NCI-H2196 (cell line): Measurements from ENCODE around the gene TMEM106C.
A peak's percentile ranks its signal among the peaks of the same experiment; 100 is the strongest.

ENCODE experiments used
- DNase-seq: peaks from one replicate; lab custom pipeline; 2025; ENCODE audit not compliant: unreplicated experiment; lab: John Stamatoyannopoulos, UW

Gene TMEM106C

GRCh38 chr12:47979166-47979565 is 15.8 kb downstream of the TMEM106C start:
- DNase-seq, result no peak

GRCh38 chr12:47979686-47980085 is 16.3 kb downstream of the TMEM106C start:
- no peak for DNase-seq

GRCh38 chr12:47980197-47980596 is 16.8 kb downstream of the TMEM106C start:
- DNase-seq, result no peak

DNA sequence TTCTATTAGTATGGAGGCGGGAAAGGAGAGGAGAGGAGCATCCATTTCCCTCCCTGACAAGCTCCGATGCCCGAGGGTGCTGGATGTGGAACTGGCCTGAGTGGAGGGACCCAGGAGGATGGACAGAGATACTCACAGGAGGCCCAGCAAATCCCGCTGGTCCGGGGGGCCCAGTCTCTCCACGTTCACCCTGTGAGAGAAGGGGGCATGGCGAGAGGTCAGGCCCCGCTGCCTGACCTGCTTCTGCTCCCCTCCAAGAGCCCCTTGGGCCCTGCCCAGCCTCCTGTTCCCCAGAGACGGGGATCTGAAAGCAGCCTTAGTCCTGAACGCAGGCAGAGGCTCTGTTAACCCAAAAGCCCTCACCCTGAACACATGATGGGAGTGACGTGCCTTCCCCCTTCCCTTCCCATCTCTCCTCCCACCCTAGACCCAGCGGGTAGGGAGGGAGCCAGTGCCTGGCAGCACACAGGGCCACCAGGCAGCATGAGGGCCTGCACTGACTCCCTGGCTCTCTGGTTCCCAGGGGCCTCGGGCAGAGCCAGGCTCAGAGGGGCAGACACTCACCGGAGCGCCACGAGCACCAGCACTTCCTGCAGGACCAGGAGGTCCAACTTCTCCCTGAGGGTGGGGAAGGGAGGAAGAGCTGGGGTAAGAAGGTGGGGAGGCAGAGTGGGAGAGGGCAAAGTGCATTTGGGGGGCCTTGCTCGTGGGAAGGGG is 17.5 kb downstream of the TMEM106C start:
- DNase-seq, result no peak

- no peak for DNase-seq
Measured at GRCh38 chr12:47981496-47982260, 18.3 kb downstream of the TMEM106C start.

DNA sequence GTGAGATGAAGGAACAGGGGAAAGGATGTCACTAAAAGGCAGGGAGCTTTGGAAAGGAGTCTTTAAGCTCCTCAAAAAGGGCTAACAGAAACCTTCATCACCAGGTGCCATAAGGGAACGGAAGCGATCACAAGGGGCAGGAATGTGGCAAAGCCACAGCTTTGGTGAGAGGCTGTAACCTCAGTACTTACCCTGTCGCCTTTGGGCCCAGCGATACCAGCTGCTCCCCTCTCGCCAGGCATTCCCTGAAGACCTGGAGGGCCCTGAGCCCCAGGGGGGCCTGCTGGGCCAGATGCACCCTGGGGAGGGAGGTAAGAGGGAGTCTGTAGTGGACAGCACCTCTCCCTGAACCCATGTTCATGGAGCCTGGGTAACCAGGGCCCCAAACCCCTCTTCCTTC is 18.9 kb downstream of the TMEM106C start:
- no peak for DNase-seq

GRCh38 chr12:47982770-47983169 is 19.4 kb downstream of the TMEM106C start:
- DNase-seq, result no peak

DNA sequence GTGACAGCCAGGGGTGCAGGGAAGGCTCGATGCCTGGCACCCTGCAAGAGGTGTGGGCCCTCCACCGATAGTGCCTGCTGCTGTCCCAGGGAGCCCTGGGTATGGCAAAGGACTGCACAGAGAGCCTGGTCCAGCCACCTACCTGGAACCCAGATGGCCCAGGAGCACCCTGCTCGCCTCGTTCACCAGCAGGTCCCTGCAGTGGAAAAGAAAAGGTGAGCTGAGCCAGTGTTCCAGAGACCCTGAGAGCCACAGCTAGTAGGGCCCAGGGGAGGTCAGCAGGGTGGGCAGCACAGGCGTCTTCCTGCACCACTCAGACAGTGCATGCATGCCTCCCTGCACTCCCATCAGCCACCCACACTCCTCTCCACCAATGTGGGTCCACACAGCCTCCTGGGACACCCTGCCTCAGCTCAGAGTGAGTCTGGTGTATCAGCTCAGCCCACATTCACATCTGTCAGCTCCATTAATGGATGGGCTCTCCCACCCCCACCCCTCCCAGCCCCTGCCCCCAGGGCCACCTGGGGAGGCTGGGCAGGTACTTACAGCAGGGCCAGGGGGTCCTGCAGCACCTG is 20.2 kb downstream of the TMEM106C start:
- no peak for DNase-seq

GRCh38 chr12:47984331-47984801 is 21.0 kb downstream of the TMEM106C start:
- DNase-seq, result no peak

- no peak for DNase-seq
Measured at GRCh38 chr12:47985596-47986290, 22.3 kb downstream of the TMEM106C start.

- DNase-seq, result no peak
Measured at GRCh38 chr12:47986291-47986660, 22.9 kb downstream of the TMEM106C start.

DNA sequence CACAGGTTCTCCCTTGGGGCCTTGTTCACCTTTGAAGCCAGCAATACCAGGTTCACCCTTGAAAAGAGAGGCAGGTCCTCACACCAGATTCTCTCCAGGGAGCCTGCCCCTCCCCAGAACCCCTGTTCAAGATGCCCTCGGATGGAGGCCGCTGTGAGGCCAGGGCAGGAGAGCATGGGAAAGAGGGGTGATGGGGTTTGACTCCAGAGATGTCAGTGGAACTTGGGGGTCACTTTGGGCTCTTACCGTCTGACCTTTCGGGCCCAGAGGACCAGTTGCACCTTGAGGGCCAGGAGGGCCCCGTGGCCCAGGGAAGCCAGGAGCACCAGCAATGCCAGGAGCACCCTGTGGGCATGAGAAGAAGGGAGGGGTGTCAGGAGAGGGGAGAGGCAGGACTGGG is 23.4 kb downstream of the TMEM106C start:
- DNase-seq, result no peak

DNA sequence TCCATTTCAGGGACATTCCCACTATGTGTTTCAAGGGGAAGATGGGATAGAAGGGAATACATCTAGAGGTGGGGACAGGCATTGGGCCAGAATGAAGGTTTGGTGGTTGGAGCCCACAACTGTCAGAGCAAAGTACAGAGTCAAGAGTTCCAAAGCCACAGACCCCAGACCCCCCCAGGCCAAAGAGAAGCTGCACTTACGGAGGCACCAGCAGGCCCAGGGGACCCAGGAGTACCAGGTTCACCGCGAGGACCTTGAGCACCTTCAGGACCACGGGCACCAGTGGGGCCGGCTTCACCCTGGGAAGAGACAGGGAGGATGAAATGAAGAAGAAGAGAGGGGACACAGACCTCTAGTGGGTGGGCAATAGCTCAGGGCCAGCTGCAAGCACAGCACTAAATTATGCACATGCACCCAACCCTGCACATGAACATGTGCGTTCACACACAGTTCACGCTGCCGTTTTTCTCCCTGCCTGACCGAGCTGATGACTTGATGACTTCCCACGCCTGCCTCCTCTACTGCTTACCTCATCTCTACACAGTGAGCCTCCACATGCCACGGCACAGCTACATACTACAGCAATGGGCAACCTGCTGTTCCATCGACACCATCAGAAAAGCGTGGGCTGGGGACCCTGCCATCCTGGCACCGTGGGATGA is 24.1 kb downstream of the TMEM106C start:
- DNase-seq, result no peak

DNA sequence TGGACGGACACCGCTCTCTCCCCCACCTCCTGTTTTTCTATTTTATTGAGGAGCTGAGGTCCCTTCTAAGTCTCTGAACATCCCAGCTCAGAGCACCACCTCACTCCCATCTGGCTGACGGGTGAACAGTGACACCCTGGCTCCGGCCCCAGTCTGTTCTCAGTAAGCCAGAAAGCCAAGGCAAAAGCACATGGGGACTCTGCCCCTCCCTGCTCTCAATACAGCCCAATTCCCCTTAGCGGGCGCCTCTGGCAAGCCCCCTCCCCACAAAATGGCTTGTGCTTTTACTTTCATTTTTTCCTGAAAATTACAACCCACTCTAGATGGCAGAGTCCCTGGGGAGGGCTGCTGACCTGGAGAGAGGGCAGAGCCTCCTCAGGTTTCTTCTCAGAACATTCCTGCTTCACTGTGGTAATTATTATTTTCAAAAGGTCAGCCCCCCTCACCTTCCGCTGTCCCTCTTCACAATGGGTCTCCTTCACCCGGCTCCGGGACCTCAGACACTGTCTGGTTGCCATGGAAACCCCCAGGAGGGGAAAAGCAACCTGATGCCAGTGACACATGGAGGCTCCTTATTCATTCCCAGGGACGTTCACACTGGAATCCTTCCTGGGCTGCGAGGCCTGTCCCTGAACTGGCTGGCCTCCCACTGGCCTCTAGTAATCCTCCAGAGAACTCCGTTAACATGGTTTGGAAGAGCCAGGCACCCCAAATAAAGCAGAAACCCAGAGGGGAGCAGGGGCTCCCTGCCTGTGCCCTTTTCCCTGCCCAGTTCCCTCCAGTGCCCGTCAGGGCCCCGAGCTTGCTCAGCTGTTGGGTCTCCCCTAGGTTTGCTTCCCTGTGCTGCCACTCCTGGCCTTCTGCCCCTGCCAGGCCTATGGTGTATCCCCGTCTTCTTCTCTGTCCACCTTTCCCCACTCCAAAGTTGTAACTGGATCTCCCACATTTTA is 25.0 kb downstream of the TMEM106C start:
- peak; percentile 41 for DNase-seq

GRCh38 chr12:47989023-47989417 is 25.6 kb downstream of the TMEM106C start:
- DNase-seq, result no peak

- no peak for DNase-seq
Measured at GRCh38 chr12:47989666-47990065, 26.3 kb downstream of the TMEM106C start.

DNA sequence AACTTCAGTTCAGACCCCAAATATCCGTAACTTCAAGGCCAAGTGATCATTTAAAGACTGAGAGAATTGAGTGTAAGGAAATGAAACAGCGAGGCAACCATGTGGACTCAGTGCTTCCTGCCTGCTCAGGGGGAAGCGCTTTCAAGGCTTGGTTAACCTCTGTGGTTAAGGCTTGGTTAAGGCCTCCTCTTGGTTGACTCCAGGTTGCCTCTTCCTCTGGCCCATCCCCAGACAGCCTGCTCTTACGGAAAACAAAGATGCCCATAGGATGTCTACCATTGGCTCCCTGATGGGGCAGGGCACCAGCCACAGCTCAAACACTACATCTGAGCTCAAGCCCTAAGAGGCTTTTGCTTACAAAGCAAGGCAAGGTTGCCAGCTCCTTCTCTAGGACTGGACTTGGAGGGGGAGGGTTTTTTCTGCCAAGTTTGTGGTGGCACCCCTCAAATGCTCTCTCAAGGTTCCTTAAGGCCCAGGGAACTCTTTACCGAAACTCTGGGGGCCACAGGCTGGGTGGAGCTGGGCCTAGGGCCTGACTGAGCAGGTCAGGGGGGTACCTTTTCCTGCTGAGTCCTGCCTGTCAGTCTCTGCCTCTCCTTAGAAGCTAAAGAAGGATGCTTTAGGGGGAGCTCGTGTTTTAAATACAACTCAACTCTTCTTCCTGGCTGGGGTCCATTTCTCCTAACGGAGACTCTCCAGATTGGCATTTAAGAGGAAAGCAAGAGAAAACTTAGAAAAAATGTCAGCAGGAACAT is 27.1 kb downstream of the TMEM106C start:
- DNase-seq, result no peak

- DNase-seq, result no peak
Measured at GRCh38 chr12:47991106-47992061, 28.0 kb downstream of the TMEM106C start.
